ENCODE results near the gene KCNJ1. TPM values are rescaled to one million over a fixed set of nuclear protein-coding genes. Genes with fewer than 3 reads are reported as not detected.

The KCNJ1 gene
- polyA plus RNA-seq, 1 of the 3 experiments (the other 2 are of a cell fraction), result not detected

GRCh38 chr11:128900468-128900867, 33.4 kb upstream of the KCNJ1 start:
- no peaks in the 10 kb centered on the region for H3K27me3 ChIP-seq (ENCODE audit: insufficient read depth)
- no peaks in the 10 kb centered on the region for H4K20me1 ChIP-seq (ENCODE audit: insufficient read depth)
- DNase-seq, result no peak
- no peaks in the 10 kb centered on the region for H3K36me3 ChIP-seq (replicated peaks in 1 of 2; ENCODE audit: control insufficient read depth in 1 of 2, insufficient read depth in 2 of 2, low read length in 1 of 2)
- TF ChIP-seq TEAD4 (IDR thresholded peaks at IDR 0.05; ENCODE audit: borderline replicate concordance, insufficient read depth), result no peak
- H3K4me1 ChIP-seq (ENCODE audit: control insufficient read depth in 1 of 2, insufficient read depth in 2 of 2, low read depth in 1 of 2, low read length in 1 of 2), result peaks cover 10 to 12% of the 10 kb centered on the region in 2 experiments; a peak in 3 of 4 replicates
- H3K9me2 ChIP-seq, result no peaks in the 10 kb centered on the region
- ChIA-PET CTCF (no interaction called here), POLR2A (no interaction called here)
- no peak overlapping the region for H3K9ac ChIP-seq
- no peak overlapping the region for H3K4me3 ChIP-seq (ENCODE audit: low read depth in 2 of 2, low read length in 1 of 2)
- no peaks in the 10 kb centered on the region for H3K9me3 ChIP-seq
- H3K4me2 ChIP-seq, result no peak overlapping the region
- H3K27ac ChIP-seq (ENCODE audit: low read depth in 2 of 2, low read length in 1 of 2), result no peak overlapping the region
- 86% methylated on average over 4 of the region's 4 CpGs for WGBS (ENCODE audit: low lambda C conversion rate)
- H3K79me2 ChIP-seq (ENCODE audit: insufficient read depth), result no peaks in the 10 kb centered on the region
- H2AFZ ChIP-seq (ENCODE audit: low read depth), result no peak overlapping the region
- H3F3A ChIP-seq (replicated peaks; ENCODE audit: insufficient read depth), result peaks cover 5% of the 10 kb centered on the region

GRCh38 chr11:128898580-128899344, 31.7 kb upstream of the KCNJ1 start:
- H4K20me1 ChIP-seq (ENCODE audit: insufficient read depth), result no peaks in the 10 kb centered on the region
- H3K9me2 ChIP-seq, result no peaks in the 10 kb centered on the region
- H3K27me3 ChIP-seq (ENCODE audit: insufficient read depth), result no peaks in the 10 kb centered on the region
- H3K27ac ChIP-seq (ENCODE audit: low read depth in 2 of 2, low read length in 1 of 2), result no peak overlapping the region
- no peaks in the 10 kb centered on the region for H3K79me2 ChIP-seq (ENCODE audit: insufficient read depth)
- no peak for DNase-seq
- no peak overlapping the region for H3K4me2 ChIP-seq
- CTCF ChIA-PET, result no interaction called here
- no peak overlapping the region for H3K9ac ChIP-seq
- 93% methylated on average over 13 of the region's 13 CpGs for WGBS (ENCODE audit: low lambda C conversion rate)
- H3K36me3 ChIP-seq (replicated peaks in 1 of 2; ENCODE audit: control insufficient read depth in 1 of 2, insufficient read depth in 2 of 2, low read length in 1 of 2), result no peaks in the 10 kb centered on the region
- H3F3A ChIP-seq (replicated peaks; ENCODE audit: insufficient read depth), result peaks cover 5% of the 10 kb centered on the region
- no peak overlapping the region for H2AFZ ChIP-seq (ENCODE audit: low read depth)
- H3K4me1 ChIP-seq (ENCODE audit: control insufficient read depth in 1 of 2, insufficient read depth in 2 of 2, low read depth in 1 of 2, low read length in 1 of 2), result peaks cover 10 to 20% of the 10 kb centered on the region in 2 experiments; a peak in 3 of 4 replicates
- H3K4me3 ChIP-seq (ENCODE audit: low read depth in 2 of 2, low read length in 1 of 2), result no peak overlapping the region
- TF ChIP-seq IRF3 (IDR thresholded peaks at IDR 0.05; ENCODE audit: low read depth, low read length) (no peak), TAF1 (IDR thresholded peaks at IDR 0.05; ENCODE audit: borderline replicate concordance, low read depth, low read length) (no peak), FOSL2 (IDR thresholded peaks at IDR 0.05; ENCODE audit: borderline replicate concordance, low read depth) (peak; percentile 39), ELF1 (IDR thresholded peaks at IDR 0.05) (no peak)
- H3K9me3 ChIP-seq, result no peaks in the 10 kb centered on the region
- POLR2A ChIA-PET, result no interaction called here

GRCh38 chr11:128897826-128898225, 30.7 kb upstream of the KCNJ1 start:
- Histone ChIP-seq H3K9me3 (no peaks in the 10 kb centered on the region), H3K27me3 (ENCODE audit: insufficient read depth) (no peaks in the 10 kb centered on the region), H4K20me1 (ENCODE audit: insufficient read depth) (no peaks in the 10 kb centered on the region), H3K4me3 (ENCODE audit: low read depth in 2 of 2, low read length in 1 of 2) (no peak overlapping the region), H3K79me2 (ENCODE audit: insufficient read depth) (no peaks in the 10 kb centered on the region), H3K27ac (ENCODE audit: low read depth in 2 of 2, low read length in 1 of 2) (no peak overlapping the region), H3K4me2 (no peak overlapping the region), H3K9ac (no peak overlapping the region), H3K4me1 (ENCODE audit: control insufficient read depth in 1 of 2, insufficient read depth in 2 of 2, low read depth in 1 of 2, low read length in 1 of 2) (peaks cover under 1 to 20% of the 10 kb centered on the region in 2 experiments; a peak in 2 of 4 replicates), H3F3A (replicated peaks; ENCODE audit: insufficient read depth) (peaks cover under 1% of the 10 kb centered on the region), H2AFZ (ENCODE audit: low read depth) (no peak overlapping the region), H3K9me2 (no peaks in the 10 kb centered on the region), H3K36me3 (replicated peaks in 1 of 2; ENCODE audit: control insufficient read depth in 1 of 2, insufficient read depth in 2 of 2, low read length in 1 of 2) (no peaks in the 10 kb centered on the region)
- POLR2A ChIA-PET, result no interaction called here
- WGBS (ENCODE audit: low lambda C conversion rate), result 96% methylated on average over 1 of the region's 1 CpG
- DNase-seq, result no peak
- TF ChIP-seq ELF1 (IDR thresholded peaks at IDR 0.05) (no peak), RFX5 (IDR thresholded peaks at IDR 0.05; ENCODE audit: low read length) (no peak), EP300 (IDR thresholded peaks at IDR 0.05; ENCODE audit: borderline replicate concordance in 1 of 2, low read depth in 1 of 2, low read length in 1 of 2) (no peak)
- CTCF ChIA-PET, result no interaction called here
